ENCODE results near the gene ACP1. TPM values are rescaled to one million over a fixed set of nuclear protein-coding genes. Genes with fewer than 3 reads are reported as not detected.

Gene ACP1
- total RNA-seq, 4 donors from 2014 or later = 66.3 to 92.6 (median 71.7) TPM

- no peak for TF ChIP-seq CTCF (IDR thresholded peaks at IDR 0.05; ENCODE audit: low read depth)
Measured at GRCh38 chr2:280650-281110, 15.9 kb downstream of the ACP1 start.

DNA sequence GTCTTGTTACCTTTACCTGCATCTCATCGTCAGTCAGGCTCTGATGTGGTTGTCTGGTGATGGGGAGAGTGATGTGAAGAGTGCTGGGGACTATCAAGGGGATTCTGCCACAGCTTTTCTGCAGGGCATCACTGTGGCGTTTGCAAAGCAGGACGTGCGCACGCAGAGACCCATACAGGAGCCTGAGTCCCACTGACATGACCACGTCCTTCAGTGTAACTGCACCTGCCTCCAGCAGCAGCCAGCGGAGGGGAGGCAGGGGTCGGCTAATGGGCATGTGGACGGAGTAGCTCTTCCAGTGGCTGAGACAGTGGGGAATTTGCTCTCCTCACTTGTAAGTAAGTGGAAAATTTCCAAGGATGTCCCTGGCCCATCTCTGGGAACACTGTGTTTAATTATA is 16.6 kb downstream of the ACP1 start:
- no peak for TF ChIP-seq CTCF (IDR thresholded peaks at IDR 0.05; ENCODE audit: low read depth)

DNA sequence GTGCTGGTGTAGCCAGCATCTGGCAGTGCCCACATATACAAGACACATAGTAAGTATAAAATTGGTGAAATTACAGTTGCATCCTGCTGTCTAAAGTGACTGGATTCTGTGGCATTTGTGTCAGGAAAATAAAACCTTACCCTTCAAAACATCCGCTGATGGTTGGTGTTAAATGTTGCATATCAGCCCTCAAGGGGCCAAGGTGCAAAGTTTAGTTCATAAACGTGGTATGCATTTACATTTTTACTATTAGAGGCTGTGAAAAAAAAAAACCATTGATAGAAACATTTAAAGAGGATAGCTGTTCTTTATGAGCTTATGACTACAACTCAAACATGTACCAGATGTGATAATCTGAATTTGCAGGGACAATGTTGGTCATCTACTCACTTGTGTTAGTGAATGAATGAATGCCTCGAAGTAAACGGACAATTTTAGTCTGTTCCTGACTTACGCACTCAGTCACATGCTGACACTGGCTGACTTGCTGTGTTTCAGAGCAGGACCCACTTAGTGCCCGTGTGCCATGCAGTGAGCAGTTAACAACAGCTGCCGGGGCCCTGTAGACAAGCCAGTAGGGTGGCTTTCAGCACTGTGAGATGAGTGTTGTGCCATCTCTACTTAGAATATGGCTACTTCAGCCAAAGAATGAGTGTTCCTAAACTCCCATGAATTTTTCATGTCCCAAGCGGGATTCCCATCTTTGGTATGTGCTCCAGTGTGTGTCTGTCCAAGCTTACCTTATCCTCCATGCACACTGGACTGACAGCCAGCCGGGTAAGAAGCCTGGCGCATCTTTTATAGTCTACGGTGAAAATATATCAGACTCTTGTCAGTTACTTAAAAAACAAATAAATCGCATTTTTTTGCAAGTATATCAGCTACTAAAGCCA is 17.9 kb downstream of the ACP1 start:
- TF ChIP-seq CTCF (IDR thresholded peaks at IDR 0.05; ENCODE audit: low read depth) = no peak

DNA sequence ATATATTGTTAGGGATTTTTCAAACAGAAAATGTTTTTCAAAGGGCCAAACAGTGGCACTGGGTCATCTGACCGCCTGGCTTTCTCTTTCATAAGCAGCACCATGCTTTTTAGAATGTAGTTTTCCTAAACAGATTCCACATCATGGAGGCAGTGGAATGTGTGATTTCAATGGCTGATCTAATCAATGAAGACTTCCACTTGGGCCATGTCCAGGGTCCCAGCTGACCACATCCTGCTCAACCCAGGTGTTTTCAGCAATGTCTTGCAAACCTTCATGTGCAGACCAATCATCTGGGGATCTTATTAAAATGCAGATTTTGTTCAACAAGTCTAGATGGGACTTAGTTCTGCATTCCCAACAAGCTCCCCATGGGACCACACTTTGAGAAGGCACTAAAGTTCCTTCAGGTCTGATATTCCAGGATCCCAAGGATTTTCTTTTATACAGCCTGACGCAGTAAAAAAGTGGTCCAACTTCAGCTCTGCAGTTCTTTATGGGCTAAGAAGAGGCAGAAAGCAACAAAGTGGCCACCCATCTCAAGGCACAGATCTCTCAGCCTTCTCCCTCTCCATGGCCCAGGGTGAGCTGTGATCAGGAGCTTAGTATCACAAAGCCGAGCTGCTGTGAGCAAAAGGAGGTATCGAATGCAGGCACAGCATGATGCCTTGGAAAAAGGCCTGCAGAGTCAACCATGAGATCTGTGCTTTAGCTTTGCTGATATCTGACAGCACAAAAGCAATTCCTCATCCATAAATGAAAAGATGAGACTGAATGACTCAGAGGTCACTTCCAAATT is 19.4 kb downstream of the ACP1 start:
- no peak for TF ChIP-seq CTCF (IDR thresholded peaks at IDR 0.05; ENCODE audit: low read depth)

DNA sequence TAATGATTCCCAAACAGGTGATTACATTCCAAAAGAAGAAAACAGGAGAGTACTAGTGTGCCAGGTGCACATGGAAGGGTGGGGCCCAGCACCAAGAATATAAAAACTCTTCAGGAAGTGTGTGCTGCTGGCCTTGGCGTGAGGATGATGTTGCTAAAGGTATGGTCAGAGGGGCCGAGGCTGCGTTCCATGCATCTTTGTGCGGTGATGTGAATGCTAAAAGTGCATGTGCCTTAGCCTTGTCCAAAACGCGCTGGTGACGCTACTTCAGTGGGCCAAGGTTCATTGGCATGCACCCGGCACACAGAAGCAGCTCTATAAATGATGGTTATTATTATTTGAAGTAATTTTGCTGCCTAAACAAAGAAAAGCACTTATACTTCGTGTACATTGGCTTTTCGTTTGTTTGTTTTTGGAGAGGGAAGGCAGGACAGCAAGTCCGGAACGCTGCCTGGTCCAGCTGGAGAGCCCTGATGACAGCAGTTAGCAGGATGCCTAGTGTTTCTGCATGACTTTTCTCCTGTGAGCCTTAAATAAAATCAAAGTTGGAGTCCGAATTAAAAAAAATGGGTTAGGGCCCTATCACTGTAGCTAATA is 20.2 kb downstream of the ACP1 start:
- no peak for TF ChIP-seq CTCF (IDR thresholded peaks at IDR 0.05; ENCODE audit: low read depth)

DNA sequence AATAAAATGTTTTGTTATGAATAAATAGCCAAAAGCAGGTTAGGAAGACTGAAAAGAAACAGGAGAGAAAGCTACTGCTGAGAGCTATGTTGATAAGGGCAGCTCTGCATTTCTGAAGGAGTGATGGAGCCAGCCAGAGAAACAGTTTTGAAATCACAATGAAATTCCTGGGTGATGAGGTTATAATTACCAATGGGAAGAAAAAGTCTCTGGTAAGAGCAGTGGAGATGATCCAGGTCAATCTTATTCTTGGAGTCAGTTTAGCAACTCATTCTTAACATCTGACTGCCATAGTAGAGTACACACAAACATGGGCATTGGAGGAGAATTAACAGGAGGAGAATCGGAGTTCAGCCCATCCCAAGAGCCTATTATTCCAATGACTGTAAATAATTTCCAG is 20.8 kb downstream of the ACP1 start:
- TF ChIP-seq CTCF (IDR thresholded peaks at IDR 0.05; ENCODE audit: low read depth) = no peak

GRCh38 chr2:286035-286434 is 21.3 kb downstream of the ACP1 start:
- TF ChIP-seq CTCF (IDR thresholded peaks at IDR 0.05; ENCODE audit: low read depth) = no peak
